Transverse colon (tissue), 4 donors: ENCODE measurements around the gene SSU72.

Experiments used
- CTCF ChIP-seq, 5 experiments: fragments of 200-600 bp in 3 of 5; fragments of 450-650 bp in 2 of 5; sonication (generic) in 3 of 5; IDR thresholded peaks; 1 replicate in 2 of 5; 2 replicates in 3 of 5; pipeline ENCODE4 v1.5.1; 2016 to 2017; ENCODE audit warnings: antibody characterized with exemption in 5 of 5, inconsistent platforms in 3 of 5, mild to moderate bottlenecking in 2 of 5, moderate library complexity in 1 of 5
- EP300 ChIP-seq: sonication (generic); formaldehyde crosslinking; IDR thresholded peaks from one replicate; pipeline ENCODE4 v1.6.1; 2017; ENCODE audit warnings: antibody characterized with exemption, low read depth
- POLR2A ChIP-seq: fragments of 450-650 bp; IDR thresholded peaks from one replicate; pipeline ENCODE4 v1.6.1; 2016; ENCODE audit warnings: antibody characterized with exemption, mild to moderate bottlenecking, moderate library complexity
- POLR2AphosphoS5 ChIP-seq, 3 donors: sonication (generic); formaldehyde crosslinking; IDR thresholded peaks; one replicate each; pipeline ENCODE4 v1.6.1; 2016; ENCODE audit warnings: antibody characterized with exemption in 3 of 3

GRCh38 chr1:1621173-1622009 lies 46.7 kb upstream of the SSU72 start:
- TF ChIP-seq CTCF (IDR thresholded peaks at IDR 0.05) (no peak), EP300 (no peak), POLR2A (no peak), POLR2AphosphoS5 (IDR thresholded peaks at IDR 0.05) (no peak)
